Measurements from ENCODE around the gene CDK11A.
"Not testable (repeated sequence)": the region's sequence is repeated elsewhere in the genome, so short reads cannot be mapped to it uniquely, and the experiment has no call there.

CDK11A gene

GRCh38 chr1:1677718-1678580, 46.2 kb downstream of the CDK11A start:
- Mint-ChIP-seq H3K4me1 (ENCODE audit: low read depth in 2 of 2) (peaks cover 22 to 23% of the 10 kb centered on the region in 2 donors), H3K9me3 (no peaks in the 10 kb centered on the region), H3K27ac (peak overlapping the region; percentile 92 to 96), H3K36me3 (ENCODE audit: insufficient read depth) (peaks cover 17% of the 10 kb centered on the region), H3K27me3 (no peaks in the 10 kb centered on the region), H3K4me3 (peak overlapping the region; percentile 86 to 91)
- DNase-seq, result peak; percentile 31 to 49 (median 42)
- ATAC-seq (replicated peaks), result peak; percentile 66

GRCh38 chr1:1676087-1676486, 48.1 kb downstream of the CDK11A start:
- not testable (repeated sequence) for H3K27ac Mint-ChIP-seq, H3K27me3 Mint-ChIP-seq, DNase-seq, H3K4me3 Mint-ChIP-seq, H3K9me3 Mint-ChIP-seq
- ATAC-seq (replicated peaks), result peak; percentile 13
- H3K4me1 Mint-ChIP-seq (ENCODE audit: low read depth in 2 of 2), result peaks cover 20 to 22% of the 10 kb centered on the region in 2 donors
- peaks cover 26% of the 10 kb centered on the region for H3K36me3 Mint-ChIP-seq (ENCODE audit: insufficient read depth)

- not testable (repeated sequence) for H3K27me3 Mint-ChIP-seq; ATAC-seq (replicated peaks); DNase-seq; H3K4me3 Mint-ChIP-seq; H3K27ac Mint-ChIP-seq; H3K9me3 Mint-ChIP-seq
- peaks cover 19 to 22% of the 10 kb centered on the region in 2 donors for H3K4me1 Mint-ChIP-seq (ENCODE audit: low read depth in 2 of 2)
- peaks cover 28% of the 10 kb centered on the region for H3K36me3 Mint-ChIP-seq (ENCODE audit: insufficient read depth)
These were observed 48.9 kb downstream of the CDK11A start for GRCh38 chr1:1675218-1675617.

DNA sequence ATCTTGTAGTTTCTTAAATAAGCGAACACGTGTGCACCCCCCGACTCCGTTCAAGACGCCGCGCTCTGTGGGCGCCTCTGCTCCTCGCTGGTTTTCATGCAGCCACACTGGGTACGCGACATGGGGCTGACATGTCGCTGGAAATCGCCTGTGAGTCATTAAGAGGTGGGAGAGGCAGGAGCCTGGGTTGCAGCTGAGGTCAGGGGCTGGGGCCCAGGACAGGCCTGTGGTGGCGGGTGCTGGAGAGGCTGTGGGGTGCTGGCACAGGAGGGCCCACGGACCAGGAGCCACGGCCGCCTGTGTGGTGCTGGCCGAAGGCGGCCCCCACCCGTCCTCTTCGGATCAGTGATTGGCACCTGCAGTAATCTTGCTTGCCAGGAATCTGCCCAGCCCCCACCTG, 49.4 kb downstream of the CDK11A start:
- H3K27me3 Mint-ChIP-seq; H3K27ac Mint-ChIP-seq; H3K9me3 Mint-ChIP-seq; ATAC-seq (replicated peaks); DNase-seq; H3K4me3 Mint-ChIP-seq: not testable (repeated sequence)
- peaks cover 19 to 22% of the 10 kb centered on the region in 2 donors for H3K4me1 Mint-ChIP-seq (ENCODE audit: low read depth in 2 of 2)
- H3K36me3 Mint-ChIP-seq (ENCODE audit: insufficient read depth), result peaks cover 32% of the 10 kb centered on the region

DNA sequence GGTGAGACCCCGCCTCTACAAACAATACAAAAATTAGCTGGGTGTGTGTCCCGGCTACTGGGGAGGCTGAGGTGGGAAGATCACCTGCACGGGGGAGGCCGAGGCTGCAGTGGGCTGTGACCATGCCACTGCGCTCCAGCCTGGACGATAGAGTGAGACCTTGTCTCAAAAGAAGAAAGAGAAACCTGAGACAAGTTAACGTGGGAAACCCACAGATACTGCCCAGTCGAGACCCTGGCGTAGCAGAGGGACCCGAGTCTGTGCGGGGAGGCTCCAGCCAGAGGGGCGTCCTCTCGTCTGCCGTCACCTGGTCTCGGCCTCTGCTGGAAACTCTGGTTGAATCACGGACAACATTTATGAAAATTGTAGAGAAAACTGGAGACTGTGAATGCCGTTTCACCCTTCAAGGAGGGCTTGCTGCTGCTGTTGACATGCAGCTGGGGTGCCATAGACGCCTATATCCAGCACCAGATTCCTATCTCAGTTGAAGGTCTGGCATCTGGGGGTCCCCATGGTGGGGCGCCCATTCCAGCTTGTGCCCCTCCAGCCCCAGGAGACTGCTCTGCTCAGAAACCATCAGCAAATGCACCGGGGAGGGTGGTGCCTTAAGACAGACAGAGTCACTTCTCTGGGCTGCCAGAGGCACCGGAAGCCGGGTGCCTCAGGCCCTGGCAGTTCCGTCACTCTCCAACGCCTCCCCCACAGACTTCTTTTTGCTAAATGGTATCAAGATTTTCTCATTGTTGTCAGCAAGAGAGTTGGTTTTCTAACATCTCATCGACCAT, 51.8 kb downstream of the CDK11A start:
- Mint-ChIP-seq H3K27me3 (no peaks in the 10 kb centered on the region), H3K4me1 (ENCODE audit: low read depth in 2 of 2) (peaks cover 2 to 3% of the 10 kb centered on the region in 2 donors), H3K4me3 (no peak overlapping the region), H3K36me3 (ENCODE audit: insufficient read depth) (peaks cover 42% of the 10 kb centered on the region), H3K9me3 (no peaks in the 10 kb centered on the region), H3K27ac (no peak overlapping the region)
- DNase-seq, result no peak
- ATAC-seq (replicated peaks), result no peak

DNA sequence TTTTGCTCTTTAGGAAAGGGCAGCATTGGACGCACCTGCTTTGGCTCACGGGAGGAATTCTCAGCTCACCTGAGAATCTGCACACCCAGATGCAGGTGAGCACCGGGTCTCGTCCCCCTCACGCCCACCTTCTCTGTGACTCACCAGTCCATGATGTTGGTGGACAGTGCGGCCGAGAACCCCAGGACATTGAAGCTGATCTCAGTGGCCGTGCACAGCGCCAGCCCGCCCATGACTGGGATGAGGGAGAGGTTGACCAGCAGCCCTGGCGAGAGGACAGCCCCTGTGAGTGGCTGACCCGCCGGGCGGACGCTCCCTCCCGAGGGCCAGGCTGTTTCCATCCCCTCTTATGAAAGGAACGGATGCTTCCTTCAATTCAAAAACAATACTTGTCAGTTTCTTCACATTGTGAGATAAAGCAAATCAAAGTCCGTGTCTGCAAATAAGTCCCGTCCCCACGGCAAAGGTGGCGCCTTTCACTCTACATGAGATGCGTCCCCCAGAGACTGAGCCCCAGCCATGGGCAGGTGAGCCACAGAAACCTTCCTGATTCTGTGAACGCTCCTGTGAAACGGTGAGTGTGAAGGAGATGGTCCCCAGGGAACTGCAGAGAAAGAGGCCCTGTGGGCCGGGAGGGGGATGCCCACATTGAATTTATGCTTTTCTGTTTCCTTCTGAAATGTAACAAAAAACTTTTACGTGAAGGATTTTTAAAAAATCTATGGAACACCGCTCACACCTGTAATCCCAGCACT, 52.6 kb downstream of the CDK11A start:
- no peaks in the 10 kb centered on the region for H3K27me3 Mint-ChIP-seq
- peaks cover 43% of the 10 kb centered on the region for H3K36me3 Mint-ChIP-seq (ENCODE audit: insufficient read depth)
- no peak for ATAC-seq (replicated peaks)
- no peak overlapping the region for H3K27ac Mint-ChIP-seq
- peaks cover 0 to 2% of the 10 kb centered on the region in 2 donors for H3K4me1 Mint-ChIP-seq (ENCODE audit: low read depth in 2 of 2)
- H3K4me3 Mint-ChIP-seq, result no peak overlapping the region
- DNase-seq, result no peak
- no peaks in the 10 kb centered on the region for H3K9me3 Mint-ChIP-seq

DNA sequence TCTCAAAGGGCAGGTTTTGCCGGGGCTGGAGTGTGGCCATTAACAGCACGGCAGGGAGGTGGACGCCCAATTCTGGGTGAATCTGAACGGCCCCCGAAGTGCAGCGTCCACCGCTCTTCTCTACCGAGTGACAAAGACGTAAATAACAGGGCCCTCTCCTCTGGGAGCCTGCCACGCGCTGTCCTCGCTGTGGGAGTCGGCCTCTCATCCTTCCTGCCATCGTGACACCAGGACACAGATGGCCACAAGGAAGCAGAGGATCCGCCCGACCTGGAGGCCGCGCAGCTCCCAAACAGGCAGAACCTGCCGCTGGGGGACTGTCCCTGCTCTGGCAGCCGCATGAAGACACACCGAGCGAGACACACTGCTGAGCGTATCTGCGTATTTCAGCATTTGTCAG, 53.3 kb downstream of the CDK11A start:
- Mint-ChIP-seq H3K4me3 (no peak overlapping the region), H3K27ac (no peak overlapping the region), H3K4me1 (ENCODE audit: low read depth in 2 of 2) (peaks cover 0 to 2% of the 10 kb centered on the region in 2 donors), H3K9me3 (no peaks in the 10 kb centered on the region), H3K36me3 (ENCODE audit: insufficient read depth) (peaks cover 48% of the 10 kb centered on the region), H3K27me3 (no peaks in the 10 kb centered on the region)
- ATAC-seq (replicated peaks) (no peak), DNase-seq (no peak)

DNA sequence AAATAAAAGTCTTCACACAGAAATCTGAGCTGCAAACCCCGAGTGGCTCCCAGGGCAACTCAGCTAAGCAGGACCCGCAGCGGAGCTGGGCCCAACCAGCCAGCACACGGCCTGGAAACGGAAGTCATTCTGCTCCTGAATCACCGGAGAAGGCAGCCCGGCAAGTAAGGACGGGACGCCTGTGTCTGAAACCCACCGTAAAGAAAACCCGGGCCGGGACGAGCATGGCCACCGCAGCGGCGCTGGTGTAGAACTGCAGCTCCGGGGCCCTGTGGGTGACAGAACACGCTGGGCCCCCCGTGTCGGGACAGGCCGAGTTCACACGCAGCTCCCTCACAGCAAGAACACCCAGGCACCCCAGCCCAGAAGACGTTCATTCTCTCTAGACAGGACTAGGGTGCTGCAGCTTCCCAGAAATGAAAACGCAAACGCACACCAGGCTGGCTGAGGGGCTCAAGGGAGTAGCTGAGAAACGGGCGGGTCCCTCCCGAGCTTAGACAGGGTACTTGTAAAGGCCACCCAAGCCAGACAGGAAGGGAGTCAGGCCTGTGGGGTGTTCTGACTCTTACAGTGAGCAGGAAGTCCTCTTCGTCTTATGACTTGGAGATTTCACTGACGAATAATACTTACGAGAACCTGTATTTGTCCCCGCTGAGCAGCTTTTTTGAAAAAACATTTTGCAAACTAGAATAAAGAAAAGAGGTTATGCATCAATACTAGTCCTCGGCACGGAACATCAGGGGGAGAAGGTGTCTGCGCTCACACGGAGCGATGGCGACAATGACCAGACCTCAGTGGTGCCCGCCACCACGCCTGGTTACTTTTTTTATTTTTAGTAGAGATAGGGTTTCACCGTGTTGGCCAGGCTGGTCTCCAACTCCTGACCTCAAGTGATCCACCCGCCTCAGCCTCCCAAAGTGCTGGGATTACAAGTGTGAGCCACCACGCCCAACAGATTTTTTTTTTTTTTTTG, 54.4 kb downstream of the CDK11A start:
- H3K4me3 Mint-ChIP-seq, result no peak overlapping the region
- H3K27me3 Mint-ChIP-seq, result no peaks in the 10 kb centered on the region
- ATAC-seq (replicated peaks) (no peak), DNase-seq (no peak)
- peaks cover 55% of the 10 kb centered on the region for H3K36me3 Mint-ChIP-seq (ENCODE audit: insufficient read depth)
- peaks cover 0 to 2% of the 10 kb centered on the region in 2 donors for H3K4me1 Mint-ChIP-seq (ENCODE audit: low read depth in 2 of 2)
- H3K27ac Mint-ChIP-seq, result no peak overlapping the region
- no peaks in the 10 kb centered on the region for H3K9me3 Mint-ChIP-seq

GRCh38 chr1:1666526-1666925, 57.6 kb downstream of the CDK11A start:
- H3K27me3 Mint-ChIP-seq, result no peaks in the 10 kb centered on the region
- no peak overlapping the region for H3K27ac Mint-ChIP-seq
- ATAC-seq (replicated peaks), result no peak
- no peaks in the 10 kb centered on the region for H3K9me3 Mint-ChIP-seq
- DNase-seq, result no peak
- no peak overlapping the region for H3K4me3 Mint-ChIP-seq
- peaks cover 43% of the 10 kb centered on the region for H3K36me3 Mint-ChIP-seq (ENCODE audit: insufficient read depth)
- H3K4me1 Mint-ChIP-seq (ENCODE audit: low read depth in 2 of 2), result no peaks in the 10 kb centered on the region

DNA sequence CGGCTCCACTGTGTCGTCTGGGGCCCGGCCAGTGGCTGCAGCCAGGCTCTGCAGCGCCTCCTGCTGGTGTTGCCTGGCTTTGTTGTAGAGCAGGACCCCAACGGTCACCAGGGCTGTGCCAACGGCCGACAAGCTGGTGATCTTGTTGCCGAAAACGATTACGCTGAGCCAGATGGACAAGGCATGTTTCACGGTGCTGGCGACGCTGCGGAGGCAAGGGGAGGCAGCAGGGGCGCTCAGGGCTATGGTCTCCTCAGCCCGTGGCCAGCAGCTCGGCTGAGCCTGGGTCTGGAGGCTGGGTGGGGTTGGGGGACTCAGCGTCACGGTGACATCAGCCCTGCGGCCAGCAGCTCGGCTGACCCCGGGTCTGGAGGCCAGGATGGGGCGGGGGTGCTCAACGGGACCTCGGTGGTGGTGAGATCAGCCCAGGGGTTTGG, 58.3 kb downstream of the CDK11A start:
- Mint-ChIP-seq H3K36me3 (ENCODE audit: insufficient read depth) (peaks cover 42% of the 10 kb centered on the region), H3K4me3 (no peak overlapping the region), H3K27me3 (no peaks in the 10 kb centered on the region), H3K27ac (no peak overlapping the region), H3K9me3 (no peaks in the 10 kb centered on the region), H3K4me1 (ENCODE audit: low read depth in 2 of 2) (no peaks in the 10 kb centered on the region)
- ATAC-seq (replicated peaks) (no peak), DNase-seq (peak in 1 of 3 experiments; percentile 17)

DNA sequence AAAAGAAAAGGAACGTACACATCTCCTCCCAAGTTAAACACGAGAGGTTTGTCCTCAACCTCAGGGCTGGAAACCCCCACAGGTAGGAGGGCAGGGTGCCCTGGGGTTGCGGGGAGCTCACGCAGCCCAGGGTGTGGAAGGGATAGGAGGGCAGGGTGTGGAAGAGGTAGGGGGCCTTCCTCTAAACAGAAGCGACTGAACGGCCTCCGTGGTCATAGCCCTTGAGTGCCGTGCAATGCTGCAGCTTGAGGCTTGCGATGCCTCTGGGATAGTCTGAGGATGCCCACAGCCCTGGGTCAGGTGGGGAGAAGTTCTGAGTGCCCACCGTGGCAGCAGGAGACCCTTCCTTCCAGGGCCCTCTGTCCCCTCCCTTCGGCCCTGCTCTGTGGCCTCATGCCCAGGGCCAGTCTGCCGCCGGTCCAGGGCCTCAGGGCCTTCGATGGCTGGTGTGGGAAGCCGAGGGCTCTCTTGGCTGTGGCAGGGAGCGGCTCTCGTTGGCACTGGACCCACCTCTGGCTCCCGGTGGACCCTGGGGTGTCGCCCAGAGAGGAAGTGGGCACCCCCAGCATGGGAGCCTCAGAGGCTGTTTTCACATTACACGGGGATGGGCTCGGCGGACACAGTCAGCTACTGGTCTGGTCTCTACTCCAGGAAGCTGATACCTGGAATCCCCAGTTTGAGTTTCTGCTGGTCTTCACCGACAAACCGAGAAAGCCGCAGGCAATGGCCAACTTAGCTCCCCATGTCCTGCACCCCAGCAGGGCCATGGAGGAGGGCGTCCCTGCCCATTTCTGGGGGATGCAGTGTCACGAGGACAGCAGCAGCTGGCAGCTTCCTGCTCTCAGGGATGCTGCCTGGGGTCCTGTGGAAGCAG, 59.0 kb downstream of the CDK11A start:
- Mint-ChIP-seq H3K27me3 (no peaks in the 10 kb centered on the region), H3K4me3 (no peak overlapping the region), H3K9me3 (no peaks in the 10 kb centered on the region), H3K36me3 (ENCODE audit: insufficient read depth) (peaks cover 40% of the 10 kb centered on the region), H3K27ac (no peak overlapping the region), H3K4me1 (ENCODE audit: low read depth in 2 of 2) (no peaks in the 10 kb centered on the region)
- DNase-seq (no peak), ATAC-seq (replicated peaks) (no peak)

DNA sequence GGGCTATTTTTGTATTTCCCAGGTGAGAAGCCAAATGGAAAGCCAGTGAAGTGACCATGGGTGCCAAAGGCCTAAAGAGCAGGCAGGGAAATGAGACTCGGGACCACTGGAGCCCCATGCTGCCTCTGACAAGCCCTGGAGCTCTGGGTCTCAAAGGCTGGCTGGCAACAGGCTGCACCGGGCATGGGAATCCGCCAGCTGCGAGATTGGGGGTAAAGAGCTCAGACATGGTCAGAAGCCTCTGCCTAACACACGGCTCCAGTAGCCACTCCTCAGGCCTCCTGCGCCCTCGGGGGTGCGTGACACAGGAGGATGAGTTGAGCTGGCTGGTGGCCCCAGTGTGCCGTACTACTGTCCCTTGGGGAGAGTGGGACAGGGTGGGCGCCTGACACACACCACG, 59.8 kb downstream of the CDK11A start:
- ATAC-seq (replicated peaks); H3K9me3 Mint-ChIP-seq; DNase-seq; H3K4me1 Mint-ChIP-seq (ENCODE audit: low read depth in 2 of 2); H3K4me3 Mint-ChIP-seq; H3K27ac Mint-ChIP-seq; H3K27me3 Mint-ChIP-seq: not testable (repeated sequence)
- peaks cover 32% of the 10 kb centered on the region for H3K36me3 Mint-ChIP-seq (ENCODE audit: insufficient read depth)
